GM12878 (cell line): ENCODE data around the gene TRPT1. TPM values are rescaled to one million over a fixed set of nuclear protein-coding genes. Genes with fewer than 3 reads are reported as not detected.

ENCODE experiments used
- ATAC-seq: fragments of 200-7000 bp; cut with Tn5 transposase; 3 replicates; pipeline ENCODE4 v1.9.1; 2020; ENCODE audit warnings: mild to moderate bottlenecking, moderate library complexity
- BruUV-seq: library from RNA; stranded (reverse); fragments of 400-500 nt; replicated peaks from 2 replicates; lab custom pipeline; 2021; lab: Mats Ljungman, UMichigan
- CTCF ChIA-PET: fragments of 300-600 bp; sonication (Branson Sonifier 250); formaldehyde crosslinking; extraction: SDS; loops from one replicate; lab custom pipeline; 2021; ENCODE audit warnings: inconsistent platforms; lab: Yijun Ruan, JAX
- POLR2A ChIA-PET: fragments of 350-600 bp; formaldehyde crosslinking; extraction: SDS; loops from one replicate; lab custom pipeline; 2021; ENCODE audit warnings: inconsistent platforms; lab: Charles Lee
- RAD21 ChIA-PET: fragments of 300-600 bp; sonication (Branson Sonifier 250); formaldehyde crosslinking; loops from one replicate; lab custom pipeline; 2023; ENCODE audit warnings: antibody characterized with exemption; ENCODE audit not compliant: unreplicated experiment; lab: Charles Lee
- SMC1A ChIA-PET: fragments of 300-600 bp; sonication (Branson Sonifier 250); formaldehyde crosslinking; loops from one replicate; lab custom pipeline; 2023; ENCODE audit not compliant: unreplicated experiment, uncharacterized antibody; lab: Charles Lee
- DNase-seq: peaks from one replicate; pipeline ENCODE4 v3.0.0-alpha.2; 2011; ENCODE audit warnings: low read depth, low spot score
- FAIRE-seq: peaks from 3 replicates; lab custom pipeline; 2011; peaks lifted over from hg19 to GRCh38; lab: Jason Lieb, UNC
- H2AFZ ChIP-seq: 2 replicates; pipeline ENCODE4 v1.6.0; 2011; ENCODE audit warnings: low read depth, low read length, control low read depth; ENCODE audit not compliant: control insufficient read depth
- H3K27ac ChIP-seq: 2 replicates; pipeline ENCODE4 v1.5.1; 2011; ENCODE audit warnings: control low read depth; ENCODE audit not compliant: control insufficient read depth, insufficient read depth
- H3K27me3 ChIP-seq, 2 experiments: replicated peaks in 1 of 2; 2 replicates each; pipeline versions ENCODE4 v1.6.0 to v1.6.1; 2011; ENCODE audit warnings: low read length in 1 of 2; ENCODE audit not compliant: control insufficient read depth in 2 of 2, insufficient read depth in 2 of 2
- H3K36me3 ChIP-seq, 2 experiments: 2 replicates each; pipeline ENCODE4 v1.5.1; 2011; ENCODE audit warnings: low read length in 1 of 2; ENCODE audit not compliant: control insufficient read depth in 2 of 2, insufficient read depth in 2 of 2
- H3K4me1 ChIP-seq: 2 replicates; pipeline ENCODE4 v1.6.1; 2011; ENCODE audit warnings: mild to moderate bottlenecking, low read length, moderate library complexity, mixed read lengths; ENCODE audit not compliant: control insufficient read depth, insufficient read depth
- H3K4me2 ChIP-seq: 2 replicates; pipeline ENCODE4 v1.6.0; 2011; ENCODE audit warnings: control low read depth; ENCODE audit not compliant: control insufficient read depth, insufficient read depth
- H3K4me3 ChIP-seq: fragments of 200-600 bp; sonication (generic); 2 replicates; pipeline ENCODE4 v1.5.1; 2016
- H3K79me2 ChIP-seq: 2 replicates; pipeline ENCODE4 v1.6.0; 2011; ENCODE audit warnings: low read length; ENCODE audit not compliant: control insufficient read depth, insufficient read depth
- H3K9ac ChIP-seq: 2 replicates; pipeline ENCODE4 v1.8.0; 2011; ENCODE audit warnings: low read length, control low read depth, mixed read lengths; ENCODE audit not compliant: control insufficient read depth, insufficient read depth
- H3K9me3 ChIP-seq: replicated peaks from 3 replicates; pipeline ENCODE4 v1.5.1; 2011; ENCODE audit warnings: mild to moderate bottlenecking, low read length; ENCODE audit not compliant: control insufficient read depth, insufficient read depth
- H4K20me1 ChIP-seq: 2 replicates; pipeline ENCODE4 v1.6.0; 2011; ENCODE audit not compliant: control insufficient read depth, insufficient read depth
- NFXL1 ChIP-seq: fragments of 450-650 bp; IDR thresholded peaks from 2 replicates; pipeline ENCODE4 v1.6.1; 2017; ENCODE audit warnings: antibody characterized with exemption, mild to moderate bottlenecking, borderline replicate concordance
- PKNOX1 ChIP-seq: fragments of 450-650 bp; IDR thresholded peaks from 2 replicates; pipeline ENCODE4 v1.6.1; 2016; ENCODE audit warnings: mild to moderate bottlenecking
- SMARCA5 ChIP-seq: fragments of 450-650 bp; IDR thresholded peaks from 2 replicates; pipeline ENCODE4 v1.6.1; 2017; ENCODE audit warnings: mild to moderate bottlenecking
- WGBS: methylation state at CpG from one replicate; pipeline ENCODE4 v1.1.6; 2016; ENCODE audit warnings: low lambda C conversion rate; ENCODE audit not compliant: insufficient replicate concordance, insufficient coverage; ENCODE audit errors: missing lambda C conversion rate; 5-methylcytosine and 5-hydroxymethylcytosine counted together
- in situ Hi-C: fragments of 300-500 bp; cut with MboI; formaldehyde crosslinking; loops from 9 replicates; pipeline ENCODE4 v1.14.3; 2018; ENCODE audit warnings: mixed read lengths
- intact Hi-C: fragments of 100-400 bp; cut with micrococcal nuclease; formaldehyde crosslinking; loops from one replicate; pipeline ENCODE4 v1.14.2; 2022; ENCODE audit not compliant: unreplicated experiment
- polyA plus RNA-seq, 11 experiments: library from polyadenylated mRNA; depleted of rRNA in 4 of 11; unstranded in 6 of 11; stranded (reverse) in 5 of 11; fragments of >200 nt; fragmentation: Nextera tagmentation in 4 of 11; fragmentation: Illumina TruSeq in 1 of 11; extraction: Ambion mirVana in 4 of 11; extraction: Trizol in 1 of 11; gene quantifications; 1 replicate in 1 of 11; 2 replicates in 10 of 11; pipeline versions ENCODE4 v1.2.1 to v1.2.3, GENCODE V29; 2011 to 2016; ENCODE audit warnings: inconsistent platforms in 2 of 11, missing spikeins in 2 of 11, low read depth in 1 of 11
- total RNA-seq, 4 experiments: library from RNA; depleted of rRNA in 3 of 4; stranded (reverse); fragments of >200 nt in 3 of 4; fragmentation: Illumina TruSeq in 1 of 4; extraction: Trizol in 1 of 4; gene quantifications; 2 replicates each; pipeline versions ENCODE4 v1.2.1 to v1.2.3, GENCODE V29; 2013 to 2021

TRPT1 gene
- total and polyA plus RNA-seq, 10 of the 15 experiments (the other 5 are each of a cell fraction or from before 2014, with no cell fraction given), result 7.1 to 63.0 (median 31.4) TPM

- FAIRE-seq, result peak; percentile 27
- intact Hi-C loops (loop anchor here (2.0 kb wide), 2 partner anchors 19 to 51 kb away; partner anchors contain the start of gene CATSPERZ), in situ Hi-C loops (loop anchor here (25.0 kb wide), 1 partner anchor 1613 kb away; the partner anchor contains the start of genes CFL1, EFEMP2 and MUS81)
- WGBS, result 51% methylated on average over 8 of the region's 8 CpGs
- BruUV-seq, result no TSS peak
- peaks cover 17% of the 10 kb centered on the region for H3K79me2 ChIP-seq
- POLR2A ChIA-PET, result interaction anchor here (0.6 to 1.8 kb wide), 9 partner anchors 9 to 53 kb away, joined by 3 to 9 read pairs (median 4); partner anchors contain the start of genes FKBP2, NUDT22 and TRPT1
- peak; percentile 69; the same call in 1 of the 2 replicates for TF ChIP-seq SMARCA5
- TF ChIP-seq NFXL1, result peak; percentile 87; the same call in 1 of the 2 replicates
- no peak for TF ChIP-seq PKNOX1
- TF ChIP-seq, all 136 proteins: peak for 2
- Histone ChIP-seq H3K9ac (no peak overlapping the region), H3K4me1 (peaks cover 10% of the 10 kb centered on the region), H3K27me3 (no peaks in the 10 kb centered on the region), H3K9me3 (no peaks in the 10 kb centered on the region), H2AFZ (no peak overlapping the region), H4K20me1 (no peaks in the 10 kb centered on the region), H3K36me3 (peaks cover 0 to 2% of the 10 kb centered on the region in 2 experiments; a peak in 2 of 4 replicates), H3K27ac (no peak overlapping the region), H3K4me3 (no peak overlapping the region), H3K4me2 (no peak overlapping the region)
- ATAC-seq (no peak), DNase-seq (no peak)
- ChIA-PET CTCF (interaction anchor here (0.7 to 4.8 kb wide), 8 partner anchors 9 to 92 kb away, joined by 4 to 64 read pairs (median 7); partner anchors contain the start of genes CATSPERZ, FERMT3, FKBP2 and NUDT22), RAD21 (interaction anchor here (0.7 to 3.1 kb wide), 4 partner anchors 9 to 55 kb away, joined by 3 to 30 read pairs (median 6); partner anchors contain the start of genes CATSPERZ, FERMT3 and FKBP2), SMC1A (interaction anchor here (0.7 to 1.2 kb wide), 3 partner anchors 20 to 51 kb away, joined by 3 to 5 read pairs (median 3); no protein-coding TSS in a partner anchor)
Measured at GRCh38 chr11:64249563-64250414, 23.8 kb upstream of the TRPT1 start.
